HG03457 (cell line): Measurements from ENCODE around the gene CPNE4.
"Not testable (repeated sequence)": the region's sequence is repeated elsewhere in the genome, so short reads cannot be mapped to it uniquely, and the experiment has no call there.

ENCODE experiments used
- ATAC-seq: cut with Tn5 transposase; IDR thresholded peaks from one replicate; pipeline ENCODE4 v1.9.1; 2021; ENCODE audit warnings: moderate number of reproducible peaks; ENCODE audit not compliant: unreplicated experiment

Gene CPNE4

DNA sequence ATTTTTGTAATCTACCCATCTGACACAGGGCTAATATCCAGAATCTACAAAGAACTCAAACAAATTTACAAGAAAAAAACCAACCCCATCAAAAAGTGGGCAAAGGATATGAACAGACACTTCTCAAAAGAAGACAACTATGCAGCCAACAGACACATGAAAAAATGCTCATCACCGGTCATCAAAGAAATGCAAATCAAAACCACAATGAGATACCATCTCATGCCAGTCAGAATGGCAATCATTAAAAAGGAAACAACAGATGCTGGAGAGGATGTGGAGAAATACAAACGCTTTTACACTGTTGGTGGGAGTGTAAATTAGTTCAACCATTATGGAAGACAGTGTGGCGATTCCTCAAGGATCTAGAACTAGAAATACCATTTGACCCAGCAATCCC, 548.3 kb downstream of the CPNE4 start:
- ATAC-seq, result not testable (repeated sequence)

DNA sequence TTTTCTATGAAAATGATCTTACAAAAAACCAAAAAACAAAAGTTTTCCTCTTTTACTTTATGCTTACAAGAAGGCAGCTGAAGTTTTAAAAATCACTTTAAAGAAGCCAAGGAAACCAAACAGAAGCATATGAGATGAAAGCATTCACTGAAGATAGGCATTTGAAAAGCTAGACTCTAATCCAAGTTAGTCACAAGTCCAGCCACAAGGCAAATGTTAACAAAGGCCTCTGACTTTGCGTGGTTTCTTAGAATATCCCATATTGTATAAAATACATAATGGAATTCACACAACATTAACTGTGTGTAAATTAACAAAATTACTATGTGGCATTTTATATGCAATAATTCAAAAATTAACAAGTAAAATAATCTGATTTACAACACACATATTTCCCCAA, 549.7 kb downstream of the CPNE4 start:
- no peak for ATAC-seq

GRCh38 chr3:131484496-131485111, 550.2 kb downstream of the CPNE4 start:
- no peak for ATAC-seq
